ENCODE results near the gene BANK1.

Gene BANK1

GRCh38 chr4:101782546-101782945 lies 8.0 kb upstream of the BANK1 start:
- DNase-seq (ENCODE audit: low read depth in 1 of 2, low spot score in 1 of 2) = no peak
- H3K4me3 ChIP-seq (replicated peaks; ENCODE audit: insufficient read depth, low read length) = no peak overlapping the region
- no peak for TF ChIP-seq CTCF (IDR thresholded peaks at IDR 0.05; ENCODE audit: insufficient read depth, low read length)
- H3K27ac ChIP-seq (replicated peaks) = no peak overlapping the region
- no peaks in the 10 kb centered on the region for H3K27me3 ChIP-seq (ENCODE audit: insufficient read depth, poor library complexity, severe bottlenecking)

GRCh38 chr4:101784957-101785356 lies 5.6 kb upstream of the BANK1 start:
- no peak overlapping the region for H3K27ac ChIP-seq (replicated peaks)
- TF ChIP-seq SPI1 (IDR thresholded peaks at IDR 0.05; ENCODE audit: borderline replicate concordance, low read depth) (no peak), CTCF (IDR thresholded peaks at IDR 0.05; ENCODE audit: insufficient read depth, low read length) (no peak)
- H3K4me3 ChIP-seq (replicated peaks; ENCODE audit: insufficient read depth, low read length) = no peak overlapping the region
- no peak for DNase-seq (ENCODE audit: low read depth in 1 of 2, low spot score in 1 of 2)
- no peaks in the 10 kb centered on the region for H3K27me3 ChIP-seq (ENCODE audit: insufficient read depth, poor library complexity, severe bottlenecking)

GRCh38 chr4:101785486-101785885 lies 5.0 kb upstream of the BANK1 start:
- Histone ChIP-seq H3K27me3 (ENCODE audit: insufficient read depth, poor library complexity, severe bottlenecking) (no peaks in the 10 kb centered on the region), H3K4me3 (replicated peaks; ENCODE audit: insufficient read depth, low read length) (no peak overlapping the region), H3K27ac (replicated peaks) (no peak overlapping the region)
- TF ChIP-seq GABPA (IDR thresholded peaks at IDR 0.05; ENCODE audit: low read depth) (no peak), REST (IDR thresholded peaks at IDR 0.05; ENCODE audit: insufficient replicate concordance, low read depth) (no peak), POLR2AphosphoS5 (IDR thresholded peaks at IDR 0.05; ENCODE audit: low read depth) (no peak), CTCF (IDR thresholded peaks at IDR 0.05; ENCODE audit: insufficient read depth, low read length) (no peak), SPI1 (IDR thresholded peaks at IDR 0.05; ENCODE audit: borderline replicate concordance, low read depth) (no peak)
- no peak for DNase-seq (ENCODE audit: low read depth in 1 of 2, low spot score in 1 of 2)

GRCh38 chr4:101787701-101788316 lies 2.7 kb upstream of the BANK1 start:
- TF ChIP-seq CTCF (IDR thresholded peaks at IDR 0.05; ENCODE audit: insufficient read depth, low read length) (no peak), POLR2AphosphoS5 (IDR thresholded peaks at IDR 0.05; ENCODE audit: low read depth) (no peak), REST (IDR thresholded peaks at IDR 0.05; ENCODE audit: insufficient replicate concordance, low read depth) (no peak), SPI1 (IDR thresholded peaks at IDR 0.05; ENCODE audit: borderline replicate concordance, low read depth) (no peak), GABPA (IDR thresholded peaks at IDR 0.05; ENCODE audit: low read depth) (no peak)
- no peak for DNase-seq (ENCODE audit: low read depth in 1 of 2, low spot score in 1 of 2)
- Histone ChIP-seq H3K27me3 (ENCODE audit: insufficient read depth, poor library complexity, severe bottlenecking) (no peaks in the 10 kb centered on the region), H3K27ac (replicated peaks) (no peak overlapping the region), H3K4me3 (replicated peaks; ENCODE audit: insufficient read depth, low read length) (no peak overlapping the region)

Measured in HL-60 (cell line).